ENCODE results near the gene JMJD8.

JMJD8 gene

GRCh38 chr16:637081-638018 lies 46.8 kb downstream of the JMJD8 start:
- no peak for DNase-seq

DNA sequence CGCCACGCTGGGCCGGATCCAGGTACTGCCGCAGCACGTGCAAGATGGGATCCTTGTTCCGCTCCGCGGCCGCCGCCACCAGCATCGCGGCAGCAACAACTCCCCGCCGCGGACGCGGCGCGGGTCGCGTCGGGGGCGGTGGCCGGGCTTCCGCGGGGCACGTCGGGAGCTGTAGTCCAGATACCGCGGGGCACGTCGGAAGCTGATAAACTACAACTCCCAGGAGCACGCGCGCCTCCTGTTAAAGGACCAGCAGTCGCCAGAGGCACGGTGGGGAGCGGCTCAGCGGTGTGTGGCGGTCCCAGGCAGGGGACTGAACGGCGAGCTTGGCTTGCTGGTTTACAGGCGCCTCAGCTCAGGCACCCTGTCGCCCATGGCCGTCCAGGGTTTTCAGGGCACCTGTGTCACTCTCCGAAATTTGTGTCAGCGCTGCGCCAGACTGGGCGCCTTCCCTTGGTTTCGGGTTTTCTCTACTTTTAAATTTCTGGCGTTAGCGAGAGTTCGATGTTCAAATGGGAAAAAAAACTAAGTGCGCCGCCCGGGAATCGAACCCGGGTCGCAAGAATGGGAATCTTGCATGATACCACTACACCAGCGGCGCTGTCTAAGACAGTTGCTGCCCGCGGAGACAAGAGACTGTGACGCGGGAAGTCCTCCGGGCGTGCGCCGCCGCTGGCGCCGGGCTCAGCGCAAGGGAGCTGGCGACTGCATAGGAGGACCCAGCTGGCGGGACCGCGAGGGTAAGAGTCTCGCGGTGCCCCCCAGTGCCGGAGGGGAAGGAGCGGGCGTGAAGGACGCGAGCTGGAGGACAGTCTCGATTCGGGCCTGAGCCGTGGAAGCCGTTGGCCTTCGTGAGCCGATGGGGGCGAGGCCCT lies 47.7 kb downstream of the JMJD8 start, which contains the start of gene METTL26:
Gene METTL26, minus strand, starts transcription at position 100 of the 875 bp plus-strand sequence. Its CDS starts 15 bp downstream, at position 85.
- peak; percentile 92 for DNase-seq

DNA sequence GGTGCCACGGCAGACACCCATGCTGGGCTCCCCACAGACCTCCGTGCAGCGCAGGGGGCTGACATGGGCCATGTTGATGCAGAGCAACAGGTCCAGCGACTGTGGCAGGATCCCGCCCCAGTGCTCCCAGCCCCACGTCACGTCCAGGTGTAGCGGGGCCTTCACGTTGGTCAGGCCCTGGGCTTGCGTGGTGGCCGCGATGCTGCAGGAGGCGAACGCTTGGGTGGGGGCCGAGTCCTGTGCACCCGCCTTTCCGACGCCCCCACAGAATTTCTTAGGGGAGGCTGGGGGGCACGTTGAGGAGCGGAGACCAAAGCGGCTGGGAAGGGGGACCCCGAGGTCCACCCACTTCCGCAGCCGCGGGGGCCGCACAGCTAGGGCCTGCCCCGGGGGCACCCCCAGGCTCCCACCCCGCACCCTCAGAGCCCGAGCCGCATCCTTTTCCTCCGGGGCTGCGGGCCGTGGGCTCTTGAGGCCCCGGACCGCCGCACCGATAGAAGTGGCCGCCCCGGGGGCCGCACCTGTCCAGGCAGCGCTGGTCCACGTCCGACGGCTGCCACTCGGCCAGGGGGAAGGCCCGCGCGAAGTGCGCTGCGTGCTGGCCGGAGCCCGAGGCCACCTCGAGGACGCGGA lies 48.4 kb downstream of the JMJD8 start:
- DNase-seq, result no peak

DNA sequence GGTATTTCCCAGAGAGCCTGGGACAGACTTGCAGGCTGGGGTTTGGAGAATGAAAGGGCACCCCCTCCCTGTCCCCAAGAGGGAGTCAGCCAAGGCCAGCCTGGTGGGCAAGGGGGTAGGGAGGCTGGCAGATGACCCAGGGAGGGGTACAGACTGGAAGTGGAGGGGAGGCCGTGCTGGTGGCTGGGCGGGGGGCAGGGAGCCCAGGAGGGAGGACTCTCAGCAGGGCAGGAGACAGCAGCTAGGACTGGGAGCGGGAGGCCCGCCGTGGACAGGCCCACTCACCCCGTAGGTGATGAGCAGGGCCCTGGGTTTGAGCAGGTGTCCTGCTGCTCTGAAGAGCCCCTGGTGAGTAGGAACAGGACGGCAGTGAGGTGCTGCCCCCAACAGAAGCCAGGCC lies 49.1 kb downstream of the JMJD8 start:
- DNase-seq, result no peak

DNA sequence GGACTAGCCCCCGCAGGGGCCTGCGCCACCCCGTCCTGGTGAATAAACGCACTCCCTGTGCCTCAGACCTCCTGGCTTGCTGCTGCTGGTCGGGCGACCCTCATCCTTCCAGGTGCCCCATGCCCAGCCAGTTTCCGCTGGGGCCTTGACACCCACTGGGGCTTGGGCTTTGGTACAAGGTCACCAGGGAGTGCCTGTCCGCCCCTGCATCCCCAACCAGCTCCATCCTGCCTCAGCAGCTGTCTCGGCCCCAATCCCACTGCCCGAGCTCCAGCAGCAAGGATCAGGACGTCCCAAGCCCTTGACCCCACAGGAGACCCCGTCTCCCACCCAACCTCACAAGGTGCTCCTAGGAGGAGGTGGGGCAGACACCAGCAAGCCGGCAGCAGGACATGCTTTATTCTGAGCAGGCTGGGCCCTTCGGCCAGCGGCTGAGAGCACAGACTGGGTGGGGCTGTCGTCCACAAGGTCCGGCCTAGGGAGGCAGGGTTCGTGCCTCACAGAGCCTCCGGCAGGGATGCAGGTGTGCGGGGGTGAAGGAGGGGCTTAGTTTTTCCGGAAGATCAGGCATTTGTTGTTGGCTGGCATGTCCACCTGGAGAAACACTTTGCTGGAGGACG lies 50.0 kb downstream of the JMJD8 start:
- DNase-seq, result no peak

DNA sequence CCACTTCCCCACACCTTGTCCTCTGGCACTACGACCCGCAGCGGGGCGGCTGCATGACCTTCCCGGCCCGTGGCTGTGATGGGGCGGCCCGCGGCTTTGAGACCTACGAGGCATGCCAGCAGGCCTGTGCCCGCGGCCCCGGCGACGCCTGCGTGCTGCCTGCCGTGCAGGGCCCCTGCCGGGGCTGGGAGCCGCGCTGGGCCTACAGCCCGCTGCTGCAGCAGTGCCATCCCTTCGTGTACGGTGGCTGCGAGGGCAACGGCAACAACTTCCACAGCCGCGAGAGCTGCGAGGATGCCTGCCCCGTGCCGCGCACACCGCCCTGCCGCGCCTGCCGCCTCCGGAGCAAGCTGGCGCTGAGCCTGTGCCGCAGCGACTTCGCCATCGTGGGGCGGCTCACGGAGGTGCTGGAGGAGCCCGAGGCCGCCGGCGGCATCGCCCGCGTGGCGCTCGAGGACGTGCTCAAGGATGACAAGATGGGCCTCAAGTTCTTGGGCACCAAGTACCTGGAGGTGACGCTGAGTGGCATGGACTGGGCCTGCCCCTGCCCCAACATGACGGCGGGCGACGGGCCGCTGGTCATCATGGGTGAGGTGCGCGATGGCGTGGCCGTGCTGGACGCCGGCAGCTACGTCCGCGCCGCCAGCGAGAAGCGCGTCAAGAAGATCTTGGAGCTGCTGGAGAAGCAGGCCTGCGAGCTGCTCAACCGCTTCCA lies 50.6 kb downstream of the JMJD8 start:
- no peak for DNase-seq

DNA sequence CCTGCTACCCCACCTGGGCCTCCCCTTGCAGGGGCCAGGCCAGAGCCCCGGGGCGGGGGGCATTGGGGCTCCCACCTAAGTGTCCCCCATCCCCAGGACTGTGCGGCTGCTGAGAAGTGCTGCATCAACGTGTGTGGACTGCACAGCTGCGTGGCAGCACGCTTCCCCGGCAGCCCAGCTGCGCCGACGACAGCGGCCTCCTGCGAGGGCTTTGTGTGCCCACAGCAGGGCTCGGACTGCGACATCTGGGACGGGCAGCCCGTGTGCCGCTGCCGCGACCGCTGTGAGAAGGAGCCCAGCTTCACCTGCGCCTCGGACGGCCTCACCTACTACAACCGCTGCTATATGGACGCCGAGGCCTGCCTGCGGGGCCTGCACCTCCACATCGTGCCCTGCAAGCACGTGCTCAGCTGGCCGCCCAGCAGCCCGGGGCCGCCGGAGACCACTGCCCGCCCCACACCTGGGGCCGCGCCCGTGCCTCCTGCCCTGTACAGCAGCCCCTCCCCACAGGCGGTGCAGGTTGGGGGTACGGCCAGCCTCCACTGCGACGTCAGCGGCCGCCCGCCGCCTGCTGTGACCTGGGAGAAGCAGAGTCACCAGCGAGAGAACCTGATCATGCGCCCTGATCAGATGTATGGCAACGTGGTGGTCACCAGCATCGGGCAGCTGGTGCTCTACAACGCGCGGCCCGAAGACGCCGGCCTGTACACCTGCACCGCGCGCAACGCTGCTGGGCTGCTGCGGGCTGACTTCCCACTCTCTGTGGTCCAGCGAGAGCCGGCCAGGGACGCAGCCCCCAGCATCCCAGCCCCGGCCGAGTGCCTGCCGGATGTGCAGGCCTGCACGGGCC lies 51.4 kb downstream of the JMJD8 start:
- DNase-seq, result no peak

GRCh38 chr16:631808-632358 lies 52.3 kb downstream of the JMJD8 start:
- no peak for DNase-seq
